Activated effector memory CD4-positive, alpha-beta T cell treated with anti-CD3 and anti-CD28 coated beads, Interleukin-2, amount 50 U/mL, for 16 hours (primary cell): Measurements from ENCODE around the gene HSD17B11.
"Not testable (repeated sequence)": the region's sequence is repeated elsewhere in the genome, so short reads cannot be mapped to it uniquely, and the experiment has no call there.

Source experiments
- DNase-seq: peaks from one replicate; pipeline ENCODE4 v3.0.0-alpha.2; 2020

HSD17B11 gene

DNA sequence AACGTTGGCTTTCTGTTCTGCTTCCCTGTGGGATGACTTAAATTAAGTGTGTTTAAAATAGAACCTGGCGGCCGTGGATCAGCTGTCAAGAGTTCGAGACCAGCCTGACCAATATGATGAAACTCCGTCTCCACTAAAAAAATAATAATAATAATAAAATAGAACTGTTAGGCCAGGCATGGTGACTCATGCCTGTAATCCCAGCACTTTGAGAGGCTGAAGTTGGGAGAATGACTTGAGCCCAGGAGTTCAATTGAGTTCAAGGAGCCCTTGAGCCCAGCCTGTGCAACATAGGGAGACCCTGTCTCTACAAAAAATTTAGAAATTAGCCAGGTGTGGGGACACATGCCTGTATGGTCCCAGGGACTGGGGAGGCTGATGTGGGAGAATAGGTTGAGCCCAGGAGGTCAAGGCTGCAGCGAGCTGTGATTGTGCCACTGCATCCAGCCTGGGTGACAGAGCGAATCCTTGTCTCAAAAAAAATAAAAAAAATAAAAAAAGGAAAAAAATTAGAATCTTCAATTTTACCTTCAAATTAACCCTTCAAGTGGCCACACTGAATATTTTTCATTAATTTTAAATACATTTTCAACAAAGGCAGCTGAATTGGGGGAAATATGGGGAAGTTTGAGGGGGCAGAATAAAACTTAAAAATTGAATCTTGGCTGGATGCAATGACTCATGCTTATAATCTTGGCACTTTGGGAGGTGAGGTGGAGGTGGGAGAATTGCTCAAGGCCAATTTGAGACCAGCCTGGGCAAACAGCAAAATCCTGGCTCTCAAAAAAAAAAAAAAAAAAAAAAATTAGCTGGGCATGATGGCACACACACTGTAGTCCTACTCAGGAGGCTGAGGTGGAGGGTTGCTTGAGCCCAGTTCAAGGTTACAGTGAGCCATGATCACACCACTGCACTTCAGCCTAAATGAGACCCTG is 36.6 kb downstream of the HSD17B11 start:
- DNase-seq: no peak

DNA sequence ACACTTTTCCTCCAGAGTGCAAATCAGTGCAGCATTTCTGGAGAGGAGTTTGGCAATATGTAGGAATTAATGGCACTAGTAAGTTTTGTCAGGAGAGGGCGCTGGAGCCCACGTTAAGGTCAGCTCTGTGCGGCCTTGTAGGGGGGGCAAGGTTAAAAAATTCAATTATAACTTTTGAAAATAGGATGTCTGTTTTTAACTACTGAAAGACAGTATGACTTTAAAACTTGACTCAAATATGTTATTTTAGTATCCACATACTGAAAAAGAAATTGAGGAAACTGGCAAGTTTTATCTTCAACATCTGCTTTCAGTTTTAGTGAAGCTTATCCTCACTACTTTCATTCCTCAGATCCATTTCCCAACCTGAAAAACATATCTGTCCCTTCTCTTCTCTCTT is 37.4 kb downstream of the HSD17B11 start:
- no peak for DNase-seq

DNA sequence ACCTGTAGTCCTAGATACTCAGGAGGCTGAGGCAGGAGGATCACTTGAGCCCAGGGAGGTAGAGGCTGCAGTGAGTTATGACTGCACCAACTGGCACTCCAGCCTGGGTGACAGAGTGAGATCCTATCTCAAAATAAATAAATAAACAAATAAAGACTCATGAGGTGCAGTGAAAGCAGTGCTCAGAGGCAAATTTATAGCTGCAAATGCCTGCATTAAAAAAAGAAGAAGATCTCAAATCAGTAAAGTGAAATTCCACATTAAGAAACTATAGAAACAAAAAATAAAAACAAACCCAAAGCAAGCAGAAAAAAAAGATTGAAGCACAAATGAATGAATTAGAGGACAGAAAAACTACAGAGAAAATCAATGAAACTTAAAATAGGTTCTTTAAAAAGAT is 45.8 kb downstream of the HSD17B11 start:
- DNase-seq: no peak

DNA sequence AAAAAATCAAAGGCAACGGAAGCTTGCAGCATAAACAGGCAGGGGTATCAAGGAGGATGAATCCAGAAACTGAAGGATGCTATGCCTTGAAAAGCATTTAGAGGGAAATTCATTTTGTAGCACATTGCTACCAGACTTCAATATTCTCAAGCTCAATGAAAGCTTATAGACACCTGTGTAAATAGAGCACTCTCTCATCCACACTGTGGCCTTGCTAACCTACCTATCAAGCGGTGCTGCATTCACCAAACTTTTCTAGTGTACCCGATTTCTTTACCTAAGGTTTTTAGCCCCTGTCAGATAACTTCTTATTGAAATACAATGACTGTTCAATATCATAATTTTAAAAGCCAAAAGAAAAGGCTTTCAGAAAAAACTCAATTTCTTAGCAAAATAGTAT is 48.1 kb downstream of the HSD17B11 start:
- no peak for DNase-seq

GRCh38 chr4:87341954-87342635 is 48.9 kb downstream of the HSD17B11 start:
- not testable (repeated sequence) for DNase-seq

DNA sequence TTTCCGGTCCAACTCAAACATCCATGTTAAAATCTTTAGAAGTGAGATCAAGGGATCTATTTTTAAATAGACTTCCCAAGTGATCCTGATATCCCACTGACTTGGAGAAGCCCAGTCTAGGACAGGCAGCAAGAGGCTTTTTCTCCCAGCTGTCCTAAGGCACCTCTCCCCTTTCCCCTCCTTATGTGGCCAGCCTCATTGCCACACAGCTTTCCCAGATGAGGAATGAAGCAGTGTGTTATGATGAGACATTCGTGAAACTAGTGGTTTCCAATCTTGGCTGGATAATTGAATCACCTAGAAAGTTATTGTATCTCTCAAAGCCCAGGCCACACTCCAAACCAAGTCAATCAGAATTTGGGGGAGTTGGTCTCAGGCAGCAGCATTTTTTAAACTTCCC is 51.5 kb downstream of the HSD17B11 start:
- no peak for DNase-seq

- no peak for DNase-seq
These were observed 53.6 kb downstream of the HSD17B11 start for GRCh38 chr4:87337361-87337760.

GRCh38 chr4:87333267-87333666 is 57.7 kb downstream of the HSD17B11 start:
- no peak for DNase-seq

GRCh38 chr4:87330761-87331160 is 60.2 kb downstream of the HSD17B11 start:
- DNase-seq: no peak

DNA sequence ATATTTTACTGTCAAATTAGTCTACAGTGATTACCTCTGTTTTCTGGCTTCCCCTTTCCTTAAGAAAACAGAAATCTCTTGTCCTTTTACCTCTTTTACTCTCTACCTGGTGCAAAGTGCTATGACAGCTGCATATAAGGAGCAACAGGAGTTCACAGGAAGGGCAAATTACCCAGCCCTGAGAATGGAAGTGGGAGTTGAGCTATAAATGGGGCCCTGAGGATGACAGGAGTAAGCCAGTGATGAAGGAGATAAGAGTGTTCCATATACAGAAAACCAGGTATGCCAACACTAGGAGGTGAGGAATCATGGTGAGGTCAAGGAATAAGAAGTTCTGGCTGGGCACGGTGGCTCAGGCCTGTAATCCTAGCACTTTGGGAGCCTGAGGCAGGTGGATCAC is 63.9 kb downstream of the HSD17B11 start:
- DNase-seq: no peak

DNA sequence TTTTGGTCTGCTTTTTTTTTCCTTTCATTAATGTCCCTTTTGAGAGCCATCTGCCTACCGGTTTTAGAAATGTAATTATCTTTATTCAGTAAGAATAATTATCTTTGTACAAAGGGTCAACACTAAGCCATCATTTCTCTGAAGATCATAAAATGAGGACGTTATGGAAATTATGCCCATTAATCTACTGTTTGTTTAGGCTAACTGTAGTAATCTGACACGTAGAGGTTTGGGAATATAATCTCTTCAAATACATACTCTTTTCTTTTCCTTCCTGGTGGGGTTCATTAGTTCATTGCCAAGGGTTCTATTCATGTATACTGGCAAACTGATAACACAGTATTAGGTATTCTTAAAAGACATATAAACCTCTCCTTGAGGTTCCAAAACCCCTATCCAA is 64.5 kb downstream of the HSD17B11 start:
- DNase-seq: no peak

DNA sequence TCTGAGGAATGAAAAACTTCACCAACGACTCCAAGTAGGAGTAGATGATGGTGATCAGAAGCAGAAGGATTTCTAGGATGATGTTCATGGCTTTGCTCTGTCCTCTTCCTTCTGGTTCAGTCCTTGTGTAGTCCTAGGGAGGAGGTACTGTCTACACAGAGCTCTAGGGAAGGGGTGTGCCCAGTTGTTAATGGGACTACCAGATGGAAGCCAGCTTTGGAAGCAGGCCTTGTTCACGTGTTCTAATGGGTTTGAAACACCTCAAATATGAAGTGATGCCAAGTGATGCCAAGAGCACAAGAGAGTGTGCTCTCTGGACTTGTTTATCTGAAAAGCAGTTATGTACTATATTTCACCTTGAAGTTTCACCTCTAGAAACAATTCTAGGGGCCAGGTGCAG is 68.2 kb downstream of the HSD17B11 start, which contains the start of gene HSD17B13:
Gene HSD17B13 (minus strand): TSS at position 129 of the 400 bp plus-strand sequence. CDS start 41 bp downstream, at position 88.
- DNase-seq: no peak

DNA sequence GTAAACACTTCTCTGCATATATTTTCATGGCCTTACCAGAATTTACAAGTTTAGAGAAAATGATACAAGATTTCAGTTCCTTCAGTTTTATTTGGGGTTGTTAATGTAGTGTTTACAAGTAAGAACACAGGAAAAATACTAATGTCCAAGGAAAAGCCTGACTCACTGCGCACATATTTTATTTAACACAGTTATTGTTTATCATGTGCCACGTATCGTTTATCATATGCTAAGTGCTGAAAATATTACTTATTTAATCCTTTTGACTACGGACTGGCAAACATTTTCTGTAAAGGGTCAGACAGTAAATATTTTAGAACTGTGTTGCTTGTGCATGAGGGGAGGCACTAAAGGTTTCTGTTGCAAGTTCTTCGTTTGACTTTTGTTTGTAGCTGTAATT is 69.1 kb downstream of the HSD17B11 start:
- no peak for DNase-seq

DNA sequence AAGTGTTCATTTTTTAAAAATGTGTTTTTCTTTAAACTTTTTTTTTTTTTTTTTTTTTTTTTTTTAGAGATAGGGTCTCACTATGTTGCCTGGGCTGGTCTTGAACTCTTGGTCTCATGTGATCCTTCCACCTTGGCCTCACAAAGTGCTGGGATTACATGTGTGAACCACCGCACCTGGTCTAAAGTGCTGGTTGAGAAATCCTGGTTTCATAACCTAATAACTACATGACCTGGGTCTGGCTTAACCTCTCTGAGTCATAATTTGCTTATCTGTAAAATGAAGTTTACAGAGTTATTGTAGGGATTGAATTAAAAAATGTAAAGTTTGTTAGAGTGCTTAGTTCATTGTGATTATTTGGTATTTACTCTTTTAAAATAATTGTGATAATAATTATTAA is 73.5 kb downstream of the HSD17B11 start:
- no peak for DNase-seq

DNA sequence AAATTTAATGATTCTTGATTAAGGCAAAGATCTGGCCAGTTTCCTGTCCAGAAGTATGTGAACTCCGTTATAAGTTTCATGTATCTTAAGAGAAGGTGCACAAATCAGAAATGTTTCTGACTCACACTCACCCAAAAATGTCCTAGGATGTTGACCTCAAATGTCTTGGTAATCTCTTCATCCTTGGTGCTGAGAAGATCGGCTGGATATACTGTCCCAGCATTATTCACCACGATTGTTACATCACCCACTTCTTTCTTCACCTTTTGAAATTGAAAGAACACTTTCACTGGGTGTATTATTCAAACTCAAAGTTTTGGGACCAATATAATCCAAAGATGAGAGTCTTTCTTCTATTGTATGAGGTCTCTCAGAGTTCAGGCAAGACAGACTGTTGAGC is 74.0 kb downstream of the HSD17B11 start:
- DNase-seq: no peak

GRCh38 chr4:87315000-87315399 is 76.0 kb downstream of the HSD17B11 start:
- DNase-seq: not testable (repeated sequence)

GRCh38 chr4:87313756-87314155 is 77.2 kb downstream of the HSD17B11 start:
- DNase-seq: no peak

- no peak for DNase-seq
These were observed 79.3 kb downstream of the HSD17B11 start for GRCh38 chr4:87311684-87312083.

- no peak for DNase-seq
These were observed 80.2 kb downstream of the HSD17B11 start for GRCh38 chr4:87310691-87311335.

GRCh38 chr4:87309625-87310024 is 81.4 kb downstream of the HSD17B11 start:
- DNase-seq: no peak

DNA sequence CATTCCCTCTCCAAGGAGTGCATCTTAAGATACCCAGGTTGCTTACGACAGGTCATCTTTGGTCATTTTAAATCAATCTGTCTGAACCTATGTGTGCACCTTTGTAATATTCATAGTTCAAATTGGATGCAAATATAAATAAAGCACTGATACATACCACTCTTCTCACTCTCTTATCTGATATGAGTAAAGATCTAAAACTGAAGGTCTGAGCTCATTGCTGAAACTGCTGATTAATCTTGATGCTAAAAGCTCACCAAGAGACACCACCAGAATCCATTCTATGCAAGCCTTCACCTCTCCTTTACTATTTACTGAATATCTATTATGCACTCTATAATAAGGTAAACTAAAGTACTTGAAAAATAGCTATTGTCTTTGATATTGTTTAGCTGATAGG is 84.9 kb downstream of the HSD17B11 start:
- no peak for DNase-seq

DNA sequence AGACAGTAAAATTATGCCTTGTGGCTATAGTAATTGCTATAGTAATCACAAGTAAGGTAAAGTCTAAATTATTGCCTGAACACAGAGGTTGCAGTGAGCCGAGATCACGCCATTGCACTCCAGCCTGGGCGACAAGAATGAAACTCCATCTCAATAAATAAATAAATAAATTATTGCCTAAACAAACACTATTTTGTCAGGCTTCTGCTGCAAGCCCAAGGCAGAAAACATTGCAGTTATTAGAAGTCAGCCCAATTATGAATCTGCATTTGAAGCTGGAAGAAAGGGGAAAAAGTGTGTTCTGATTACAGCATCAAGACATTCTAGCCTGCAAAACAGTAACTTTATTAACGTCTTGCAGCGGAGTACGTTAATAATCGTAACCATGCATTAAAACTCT is 85.4 kb downstream of the HSD17B11 start:
- DNase-seq: no peak

DNA sequence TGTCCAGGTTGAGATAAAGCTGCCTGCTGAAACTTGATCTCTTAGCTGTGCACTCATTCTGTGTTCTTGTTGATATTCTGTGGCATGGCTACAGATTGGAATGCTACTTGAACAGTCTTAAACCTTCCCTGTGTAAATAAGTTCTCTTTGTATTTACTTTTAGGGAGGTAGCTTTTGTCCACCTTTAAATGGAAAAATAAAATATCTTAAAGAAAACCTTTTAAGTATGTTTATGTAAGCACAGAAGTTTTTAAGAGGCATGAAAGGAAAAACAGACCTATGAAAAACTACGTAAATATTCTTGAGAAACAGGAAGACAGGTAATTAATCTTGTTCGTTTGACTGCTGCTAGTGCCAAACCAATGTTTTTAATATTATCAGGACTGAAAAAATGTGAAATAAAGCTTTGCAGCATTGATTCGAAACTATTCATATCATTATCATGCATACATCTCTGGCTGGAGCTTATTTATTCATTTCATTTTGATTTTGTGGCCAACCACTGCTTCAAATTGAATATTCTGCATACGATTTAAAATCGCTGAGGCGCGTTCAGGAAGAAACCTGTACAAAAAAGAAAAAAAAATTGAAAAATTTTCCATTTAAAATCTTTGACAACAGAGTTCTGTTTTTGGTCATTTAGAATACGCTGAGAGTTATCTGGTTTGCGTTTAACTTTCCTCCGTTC is 86.1 kb downstream of the HSD17B11 start:
- DNase-seq: no peak
